Measurements from ENCODE around the gene FAM117A. TPM values are rescaled to one million over a fixed set of nuclear protein-coding genes. Genes with fewer than 3 reads are reported as not detected.
A peak's percentile ranks its signal among the peaks of the same experiment; 100 is the strongest.

Gene FAM117A
- total and polyA plus RNA-seq, 2 donors from 2014 or later: 11.1 to 12.9 TPM

GRCh38 chr17:49788478-49789242 lies 24.7 kb upstream of the FAM117A start, which contains the start of gene KAT7:
KAT7 (plus strand) TSS chr17:49788681; CDS start chr17:49788835, 154 bp downstream.
- FAIRE-seq (peak; percentile 97), DNase-seq (peak; percentile 99 to 100 (median 100))
- TF ChIP-seq CTCF (IDR thresholded peaks at IDR 0.05; ENCODE audit: borderline replicate concordance, extremely low read depth, insufficient read depth): peak; percentile 20
- Histone ChIP-seq H3K9ac (ENCODE audit: low read length in 3 of 3) (peak within 1 kb of the TSS; percentile 98 to 100 (median 99)), H3K4me1 (ENCODE audit: control insufficient read depth in 2 of 3, insufficient read depth in 2 of 3, low read depth in 1 of 3, low read length in 3 of 3) (peaks cover 4 to 14% (median 6%) of the 10 kb centered on the region in 3 donors), H3K4me3 (ENCODE audit: low read length in 3 of 3) (peak within 1 kb of the TSS; percentile 98 to 99 (median 99)), H3K27ac (ENCODE audit: low read depth in 2 of 2, low read length in 2 of 2) (peak within 1 kb of the TSS; percentile 100), H3K27me3 (ENCODE audit: control insufficient read depth, insufficient read depth, low read length) (no peaks in the 10 kb centered on the region), H3K36me3 (ENCODE audit: control insufficient read depth in 2 of 3, insufficient read depth in 3 of 3, low read length in 3 of 3) (peaks cover 4 to 16% (median 4%) of the 10 kb centered on the region in 3 donors), H3K9me3 (ENCODE audit: control insufficient read depth in 2 of 3, insufficient read depth in 1 of 3, low read length in 3 of 3) (no peaks in the 10 kb centered on the region)
- intact Hi-C loops (cut with DNase I): no loop called here

GRCh38 chr17:49787884-49788477 lies 24.1 kb upstream of the FAM117A start:
- peak overlapping the region; percentile 74 to 100 (median 92) for H3K9ac ChIP-seq (ENCODE audit: low read length in 3 of 3)
- no peaks in the 10 kb centered on the region for H3K27me3 ChIP-seq (ENCODE audit: control insufficient read depth, insufficient read depth, low read length)
- FAIRE-seq: no peak
- H3K27ac ChIP-seq (ENCODE audit: low read depth in 2 of 2, low read length in 2 of 2): peak overlapping the region; percentile 100
- peaks cover 4 to 14% (median 6%) of the 10 kb centered on the region in 3 donors for H3K4me1 ChIP-seq (ENCODE audit: control insufficient read depth in 2 of 3, insufficient read depth in 2 of 3, low read depth in 1 of 3, low read length in 3 of 3)
- H3K9me3 ChIP-seq (ENCODE audit: control insufficient read depth in 2 of 3, insufficient read depth in 1 of 3, low read length in 3 of 3): no peaks in the 10 kb centered on the region
- peak overlapping the region; percentile 98 to 99 (median 99) for H3K4me3 ChIP-seq (ENCODE audit: low read length in 3 of 3)
- DNase-seq: peak in 2 of 5 donors; percentile 38 to 57
- H3K36me3 ChIP-seq (ENCODE audit: control insufficient read depth in 2 of 3, insufficient read depth in 3 of 3, low read length in 3 of 3): peaks cover 3 to 12% (median 4%) of the 10 kb centered on the region in 3 donors
- intact Hi-C loops (cut with DNase I): no loop called here
- TF ChIP-seq CTCF (IDR thresholded peaks at IDR 0.05; ENCODE audit: borderline replicate concordance, extremely low read depth, insufficient read depth): no peak

- Histone ChIP-seq H3K36me3 (ENCODE audit: control insufficient read depth in 2 of 3, insufficient read depth in 3 of 3, low read length in 3 of 3) (no peaks in the 10 kb centered on the region), H3K4me3 (ENCODE audit: low read length in 3 of 3) (no peak overlapping the region), H3K27me3 (ENCODE audit: control insufficient read depth, insufficient read depth, low read length) (no peaks in the 10 kb centered on the region), H3K9ac (ENCODE audit: low read length in 3 of 3) (no peak overlapping the region), H3K4me1 (ENCODE audit: control insufficient read depth in 2 of 3, insufficient read depth in 2 of 3, low read depth in 1 of 3, low read length in 3 of 3) (peaks cover 0 to 7% (median 2%) of the 10 kb centered on the region in 3 donors), H3K27ac (ENCODE audit: low read depth in 2 of 2, low read length in 2 of 2) (no peak overlapping the region), H3K9me3 (ENCODE audit: control insufficient read depth in 2 of 3, insufficient read depth in 1 of 3, low read length in 3 of 3) (no peaks in the 10 kb centered on the region)
- FAIRE-seq (no peak), DNase-seq (no peak)
- intact Hi-C loops (cut with DNase I): no loop called here
- no peak for TF ChIP-seq CTCF (IDR thresholded peaks at IDR 0.05; ENCODE audit: borderline replicate concordance, extremely low read depth, insufficient read depth)
Measured at GRCh38 chr17:49784636-49785035, 20.7 kb upstream of the FAM117A start.

All from kidney (tissue), 14 donors.